ENCODE results near the gene AGPAT3. TPM values are rescaled to one million over a fixed set of nuclear protein-coding genes. Genes with fewer than 3 reads are reported as not detected.
"Not testable (repeated sequence)": the region's sequence is repeated elsewhere in the genome, so short reads cannot be mapped to it uniquely, and the experiment has no call there.

AGPAT3 gene
- total and polyA plus RNA-seq, 3 donors from 2014 or later, result 64.5 to 77.5 (median 69.8) TPM

DNA sequence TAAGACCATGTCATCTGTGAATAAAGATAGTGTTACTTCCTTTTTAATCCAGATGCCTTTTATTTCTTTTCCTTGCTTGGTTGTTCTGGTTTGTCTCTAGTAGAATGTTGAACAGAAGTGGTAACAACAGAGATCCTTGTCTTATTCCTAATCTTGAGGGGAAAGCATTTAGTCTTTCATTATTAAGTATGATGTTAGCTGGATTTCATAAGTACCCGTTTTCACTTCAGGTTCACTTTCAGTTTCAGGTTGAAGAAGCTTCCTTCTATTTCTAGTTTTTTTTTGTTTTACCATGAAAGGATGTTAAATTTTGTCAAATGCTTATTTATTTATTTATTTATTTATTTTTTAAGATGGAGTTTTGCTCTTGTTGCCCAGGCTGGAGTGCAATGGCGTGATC, 22.3 kb upstream of the AGPAT3 start:
- H3K4me1 ChIP-seq, result no peaks in the 10 kb centered on the region
- 85 to 89% methylated on average over 2 of the region's 2 CpGs for WGBS, 2 donors
- TF ChIP-seq, protein P1, sequence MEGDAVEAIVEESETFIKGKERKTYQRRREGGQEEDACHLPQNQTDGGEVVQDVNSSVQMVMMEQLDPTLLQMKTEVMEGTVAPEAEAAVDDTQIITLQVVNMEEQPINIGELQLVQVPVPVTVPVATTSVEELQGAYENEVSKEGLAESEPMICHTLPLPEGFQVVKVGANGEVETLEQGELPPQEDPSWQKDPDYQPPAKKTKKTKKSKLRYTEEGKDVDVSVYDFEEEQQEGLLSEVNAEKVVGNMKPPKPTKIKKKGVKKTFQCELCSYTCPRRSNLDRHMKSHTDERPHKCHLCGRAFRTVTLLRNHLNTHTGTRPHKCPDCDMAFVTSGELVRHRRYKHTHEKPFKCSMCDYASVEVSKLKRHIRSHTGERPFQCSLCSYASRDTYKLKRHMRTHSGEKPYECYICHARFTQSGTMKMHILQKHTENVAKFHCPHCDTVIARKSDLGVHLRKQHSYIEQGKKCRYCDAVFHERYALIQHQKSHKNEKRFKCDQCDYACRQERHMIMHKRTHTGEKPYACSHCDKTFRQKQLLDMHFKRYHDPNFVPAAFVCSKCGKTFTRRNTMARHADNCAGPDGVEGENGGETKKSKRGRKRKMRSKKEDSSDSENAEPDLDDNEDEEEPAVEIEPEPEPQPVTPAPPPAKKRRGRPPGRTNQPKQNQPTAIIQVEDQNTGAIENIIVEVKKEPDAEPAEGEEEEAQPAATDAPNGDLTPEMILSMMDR (IDR thresholded peaks at IDR 0.05), result no peak
- TF ChIP-seq POLR2A (IDR thresholded peaks at IDR 0.05), result no peak
- no peak overlapping the region for H3K4me3 ChIP-seq
- no peaks in the 10 kb centered on the region for H3K27me3 ChIP-seq
- DNase-seq, result no peak
- intact Hi-C loops (cut with DNase I; ENCODE audit: low total_unique reads), result no loop called here
- no peaks in the 10 kb centered on the region for H3K36me3 ChIP-seq (ENCODE audit: low read depth, missing control alignments)
- no peak overlapping the region for H3K27ac ChIP-seq
- no peaks in the 10 kb centered on the region for H3K9me3 ChIP-seq

DNA sequence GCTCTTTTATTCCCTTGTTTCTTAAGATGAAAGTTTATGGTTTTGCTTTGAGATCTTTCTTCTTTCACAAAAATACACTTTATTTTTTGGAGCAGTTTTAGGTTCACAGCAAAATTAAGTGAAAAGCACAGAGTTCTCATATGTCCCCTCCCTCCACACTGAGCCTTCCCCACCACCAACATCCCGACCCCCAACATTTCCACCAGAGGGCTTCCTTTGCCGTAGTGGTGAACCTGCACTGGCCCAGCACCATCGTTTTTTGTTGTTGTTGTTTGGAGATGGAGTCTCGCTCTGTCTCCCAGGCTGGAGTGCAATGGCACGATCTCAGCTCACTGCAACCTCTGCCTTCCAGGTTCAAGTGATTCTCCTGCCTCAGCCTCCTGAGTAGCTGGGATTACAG, 20.1 kb upstream of the AGPAT3 start:
- DNase-seq; H3K4me3 ChIP-seq; H3K4me1 ChIP-seq; H3K27ac ChIP-seq; H3K36me3 ChIP-seq (ENCODE audit: low read depth, missing control alignments); H3K9me3 ChIP-seq; H3K27me3 ChIP-seq; intact Hi-C loops (cut with DNase I; ENCODE audit: low total_unique reads): not testable (repeated sequence)
- WGBS, 2 donors, result 68 to 69% methylated on average over 5 of the region's 5 CpGs

DNA sequence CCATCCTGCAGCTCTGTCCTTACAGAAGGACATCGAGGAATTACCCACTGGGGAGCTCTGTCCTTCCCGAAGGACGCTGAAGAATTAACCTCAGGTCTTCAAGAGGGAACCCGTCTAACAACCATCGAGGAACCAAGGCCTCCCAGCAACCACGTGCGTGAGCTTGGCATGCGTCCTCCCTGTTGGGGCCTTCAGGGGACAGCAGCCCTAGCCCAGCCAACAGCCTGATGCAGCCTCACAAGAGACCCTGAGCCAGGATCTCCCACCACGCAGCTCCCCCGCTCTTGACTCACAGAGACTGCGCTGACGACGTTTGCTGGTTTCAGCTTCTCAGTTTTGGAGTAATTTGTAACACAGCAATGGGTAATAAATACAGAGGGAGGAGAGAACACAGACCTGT, 19.6 kb upstream of the AGPAT3 start:
- intact Hi-C loops (cut with DNase I; ENCODE audit: low total_unique reads), result no loop called here
- no peaks in the 10 kb centered on the region for H3K4me1 ChIP-seq
- H3K36me3 ChIP-seq (ENCODE audit: low read depth, missing control alignments), result no peaks in the 10 kb centered on the region
- TF ChIP-seq, protein P1 (IDR thresholded peaks at IDR 0.05), result no peak
- no peak for TF ChIP-seq POLR2A (IDR thresholded peaks at IDR 0.05)
- H3K9me3 ChIP-seq, result no peaks in the 10 kb centered on the region
- H3K4me3 ChIP-seq, result no peak overlapping the region
- H3K27ac ChIP-seq, result no peak overlapping the region
- DNase-seq, result no peak
- WGBS, 2 donors, result 89 to 91% methylated on average over 13 of the region's 13 CpGs
- H3K27me3 ChIP-seq, result no peaks in the 10 kb centered on the region

DNA sequence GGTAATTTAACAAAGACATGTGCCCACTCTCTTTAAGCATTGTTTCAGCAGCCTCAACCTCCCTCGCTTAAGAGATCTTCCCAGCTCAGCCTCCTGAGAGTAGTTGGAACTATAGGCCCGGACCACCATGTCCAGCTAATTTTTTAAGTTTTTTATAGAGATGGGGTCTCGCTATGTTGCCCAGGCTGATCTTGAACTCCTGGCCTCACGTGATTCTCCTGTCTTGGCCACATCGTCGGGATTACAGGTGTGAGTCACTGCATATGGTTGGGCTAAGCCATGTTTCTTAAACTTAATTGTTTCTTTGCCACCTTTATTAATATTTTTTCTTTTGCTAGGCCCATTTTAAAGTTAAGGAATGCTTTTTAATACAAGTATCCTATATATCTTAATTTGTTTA, 18.6 kb upstream of the AGPAT3 start:
- Histone ChIP-seq H3K27ac (no peak overlapping the region), H3K36me3 (ENCODE audit: low read depth, missing control alignments) (no peaks in the 10 kb centered on the region), H3K27me3 (no peaks in the 10 kb centered on the region), H3K4me1 (no peaks in the 10 kb centered on the region), H3K9me3 (no peaks in the 10 kb centered on the region), H3K4me3 (no peak overlapping the region)
- WGBS, 2 donors, result 97% methylated on average over 6 of the region's 6 CpGs
- intact Hi-C loops (cut with DNase I; ENCODE audit: low total_unique reads), result no loop called here
- no peak for DNase-seq
- TF ChIP-seq POLR2A (IDR thresholded peaks at IDR 0.05), result no peak
- TF ChIP-seq, protein P1 (IDR thresholded peaks at IDR 0.05), result no peak

DNA sequence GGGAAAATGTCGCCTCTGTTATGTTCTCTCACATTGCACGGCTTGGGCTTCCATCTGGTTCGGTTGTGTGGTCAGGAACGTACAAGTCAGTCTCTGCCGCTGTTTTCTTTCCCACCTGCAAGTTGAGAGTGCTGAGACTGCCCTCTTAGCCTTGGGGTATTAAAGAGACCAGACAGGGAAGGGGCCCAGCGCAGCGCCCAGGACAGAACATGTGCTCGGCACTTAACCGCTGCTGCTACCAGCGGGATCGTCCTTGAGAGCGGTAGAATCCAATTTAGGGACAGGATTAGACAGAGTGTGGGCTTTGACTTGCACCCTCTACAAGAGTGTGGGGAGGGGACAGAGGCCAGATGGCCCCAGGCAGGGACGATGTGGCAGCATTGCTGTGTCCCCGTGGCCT, 17.7 kb upstream of the AGPAT3 start:
- Histone ChIP-seq H3K4me1 (no peaks in the 10 kb centered on the region), H3K4me3 (no peak overlapping the region), H3K9me3 (no peaks in the 10 kb centered on the region), H3K27ac (no peak overlapping the region), H3K36me3 (ENCODE audit: low read depth, missing control alignments) (no peaks in the 10 kb centered on the region), H3K27me3 (no peaks in the 10 kb centered on the region)
- 87 to 91% methylated on average over 14 of the region's 14 CpGs for whole genome bisulfite sequencing, 2 donors
- DNase-seq, result no peak
- intact Hi-C loops (cut with DNase I; ENCODE audit: low total_unique reads), result no loop called here
- TF ChIP-seq POLR2A (IDR thresholded peaks at IDR 0.05), result no peak
- TF ChIP-seq, protein P1 (IDR thresholded peaks at IDR 0.05), result no peak

Measured in testis (tissue), 3 donors.